Effector memory CD4-positive, alpha-beta T cell (primary cell): ENCODE measurements around the gene RALGAPA2.

ENCODE experiments used
- DNase-seq, 3 donors: peaks; one replicate each; pipeline ENCODE4 v3.0.0-alpha.2; 2020
- H3K27ac ChIP-seq: 2 replicates; pipeline ENCODE4 v1.7.0; 2013; ENCODE audit warnings: mild to moderate bottlenecking, low read length, moderate library complexity; ENCODE audit not compliant: insufficient read depth, poor library complexity, severe bottlenecking
- H3K27me3 ChIP-seq: replicated peaks from 2 replicates; pipeline ENCODE4 v1.7.0; 2013; ENCODE audit warnings: mild to moderate bottlenecking, low read length; ENCODE audit not compliant: insufficient read depth, control insufficient read depth, poor library complexity, severe bottlenecking
- H3K36me3 ChIP-seq: 2 replicates; pipeline ENCODE4 v1.7.0; 2013; ENCODE audit warnings: mild to moderate bottlenecking, low read length, moderate library complexity; ENCODE audit not compliant: control insufficient read depth, insufficient read depth
- H3K4me1 ChIP-seq: 2 replicates; pipeline ENCODE4 v1.7.0; 2013; ENCODE audit warnings: low read length, mild to moderate bottlenecking; ENCODE audit not compliant: control insufficient read depth, insufficient read depth, poor library complexity, severe bottlenecking
- H3K4me3 ChIP-seq: 2 replicates; pipeline ENCODE4 v1.7.0; 2013; ENCODE audit warnings: low read length, low read depth, mild to moderate bottlenecking; ENCODE audit not compliant: insufficient read depth, poor library complexity, severe bottlenecking
- H3K9me3 ChIP-seq: 2 replicates; pipeline ENCODE4 v1.7.0; 2013; ENCODE audit warnings: mild to moderate bottlenecking, low read length, moderate library complexity; ENCODE audit not compliant: control insufficient read depth

The RALGAPA2 gene

DNA sequence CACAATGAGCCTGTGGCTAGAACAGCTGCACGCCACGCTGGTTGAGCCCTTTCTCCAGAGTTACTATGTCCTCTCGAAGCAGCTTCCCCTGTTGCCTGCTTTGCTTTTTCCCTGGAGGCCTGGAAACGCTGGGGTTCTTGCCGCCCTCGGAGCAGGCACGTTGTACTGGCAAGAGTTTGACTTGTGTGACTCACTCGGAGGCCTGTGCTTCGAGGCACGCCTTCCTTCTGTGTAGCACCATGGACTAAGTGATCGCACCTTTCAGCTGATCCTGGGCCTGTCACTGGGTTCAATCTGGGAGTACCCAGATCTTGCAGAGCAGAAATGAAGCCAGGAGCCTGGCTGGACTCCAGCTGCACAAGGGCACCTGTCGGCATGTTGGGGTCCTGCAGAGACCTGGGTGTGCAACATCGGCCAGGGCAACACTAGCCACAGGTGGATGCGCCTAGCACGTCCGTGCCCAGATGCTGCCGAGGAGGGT, 339.3 kb downstream of the RALGAPA2 start:
- Histone ChIP-seq H3K4me1 (peaks cover 7% of the 10 kb centered on the region), H3K9me3 (no peaks in the 10 kb centered on the region), H3K4me3 (no peak overlapping the region), H3K36me3 (no peaks in the 10 kb centered on the region), H3K27me3 (peaks cover 14% of the 10 kb centered on the region), H3K27ac (no peak overlapping the region)
- no peak for DNase-seq

DNA sequence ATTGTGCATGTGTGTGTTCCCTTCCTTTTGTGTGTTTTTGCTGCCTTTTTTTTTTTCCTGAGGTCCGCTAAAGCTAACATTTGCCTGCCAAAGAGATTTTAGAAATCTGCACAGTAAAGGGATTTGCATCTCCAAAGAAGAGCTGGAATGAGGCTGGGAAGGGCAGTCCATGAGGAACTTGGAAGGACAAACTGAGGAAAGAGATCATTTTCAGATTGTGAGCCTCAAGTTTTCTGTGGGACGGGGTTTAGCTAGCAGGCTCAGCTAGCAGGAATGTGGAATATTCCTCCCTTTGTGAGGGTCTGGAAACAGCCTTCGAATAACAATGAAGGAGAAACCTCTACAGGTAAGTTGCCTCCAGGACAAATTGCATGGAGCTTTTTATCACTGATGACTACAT, 340.8 kb downstream of the RALGAPA2 start:
- peaks cover 7% of the 10 kb centered on the region for H3K4me1 ChIP-seq
- no peak overlapping the region for H3K4me3 ChIP-seq

DNA sequence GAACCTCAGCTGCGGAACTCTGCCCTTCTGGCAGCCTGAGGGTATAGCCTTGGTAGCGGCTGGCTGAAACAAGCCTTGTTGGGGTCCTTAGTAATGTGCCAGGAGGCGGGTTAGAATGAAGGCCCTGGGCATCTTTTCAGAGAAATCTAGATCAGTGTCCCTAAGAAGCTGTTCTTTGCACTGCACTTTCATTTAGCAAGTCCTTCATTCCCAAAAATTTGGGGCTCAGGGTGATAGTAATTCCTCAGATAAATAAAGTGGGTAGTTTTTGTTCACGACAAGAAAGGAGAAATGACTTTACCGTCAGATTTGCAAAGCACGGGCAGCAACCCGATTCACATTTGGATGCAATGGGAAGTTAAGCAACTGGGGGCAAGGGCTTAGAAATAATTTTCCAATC, 341.4 kb downstream of the RALGAPA2 start:
- no peak overlapping the region for H3K4me3 ChIP-seq
- DNase-seq, result no peak
- peaks cover 18% of the 10 kb centered on the region for H3K27me3 ChIP-seq
- H3K36me3 ChIP-seq, result no peaks in the 10 kb centered on the region
- peaks cover 7% of the 10 kb centered on the region for H3K4me1 ChIP-seq
- no peak overlapping the region for H3K27ac ChIP-seq
- H3K9me3 ChIP-seq, result no peaks in the 10 kb centered on the region

More for the DNA sequence above, 340.8 kb downstream of the RALGAPA2 start:
- no peak for DNase-seq
- no peak overlapping the region for H3K27ac ChIP-seq
- H3K9me3 ChIP-seq, result no peaks in the 10 kb centered on the region
- H3K36me3 ChIP-seq, result no peaks in the 10 kb centered on the region
- peaks cover 17% of the 10 kb centered on the region for H3K27me3 ChIP-seq

DNA sequence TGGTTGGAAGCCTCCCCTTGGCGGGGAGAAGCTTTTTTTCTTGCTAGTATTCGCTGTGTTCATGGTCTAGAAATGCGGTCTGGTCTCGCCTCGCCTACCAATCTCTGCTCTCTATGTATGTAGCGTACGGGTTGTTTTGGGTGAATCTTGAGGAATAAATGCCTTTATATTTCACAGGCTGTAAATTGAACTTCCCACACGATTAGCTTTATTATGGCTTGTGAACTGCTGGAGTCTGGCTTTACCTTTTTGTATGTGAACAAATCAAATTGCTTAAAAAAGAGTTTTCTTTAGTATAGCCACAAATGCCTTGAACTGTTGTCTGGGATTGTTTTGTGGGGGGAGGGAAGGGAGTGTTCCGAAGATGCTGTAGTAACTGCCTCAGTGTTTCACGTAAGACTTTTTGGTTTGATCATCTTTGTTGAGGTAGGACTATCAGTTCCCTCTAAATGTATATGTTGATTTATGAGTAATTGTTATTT, 342.3 kb downstream of the RALGAPA2 start:
- Histone ChIP-seq H3K36me3 (no peaks in the 10 kb centered on the region), H3K27ac (no peak overlapping the region), H3K4me3 (no peak overlapping the region), H3K4me1 (peaks cover 7% of the 10 kb centered on the region), H3K9me3 (no peaks in the 10 kb centered on the region), H3K27me3 (peaks cover 18% of the 10 kb centered on the region)
- DNase-seq, result no peak

DNA sequence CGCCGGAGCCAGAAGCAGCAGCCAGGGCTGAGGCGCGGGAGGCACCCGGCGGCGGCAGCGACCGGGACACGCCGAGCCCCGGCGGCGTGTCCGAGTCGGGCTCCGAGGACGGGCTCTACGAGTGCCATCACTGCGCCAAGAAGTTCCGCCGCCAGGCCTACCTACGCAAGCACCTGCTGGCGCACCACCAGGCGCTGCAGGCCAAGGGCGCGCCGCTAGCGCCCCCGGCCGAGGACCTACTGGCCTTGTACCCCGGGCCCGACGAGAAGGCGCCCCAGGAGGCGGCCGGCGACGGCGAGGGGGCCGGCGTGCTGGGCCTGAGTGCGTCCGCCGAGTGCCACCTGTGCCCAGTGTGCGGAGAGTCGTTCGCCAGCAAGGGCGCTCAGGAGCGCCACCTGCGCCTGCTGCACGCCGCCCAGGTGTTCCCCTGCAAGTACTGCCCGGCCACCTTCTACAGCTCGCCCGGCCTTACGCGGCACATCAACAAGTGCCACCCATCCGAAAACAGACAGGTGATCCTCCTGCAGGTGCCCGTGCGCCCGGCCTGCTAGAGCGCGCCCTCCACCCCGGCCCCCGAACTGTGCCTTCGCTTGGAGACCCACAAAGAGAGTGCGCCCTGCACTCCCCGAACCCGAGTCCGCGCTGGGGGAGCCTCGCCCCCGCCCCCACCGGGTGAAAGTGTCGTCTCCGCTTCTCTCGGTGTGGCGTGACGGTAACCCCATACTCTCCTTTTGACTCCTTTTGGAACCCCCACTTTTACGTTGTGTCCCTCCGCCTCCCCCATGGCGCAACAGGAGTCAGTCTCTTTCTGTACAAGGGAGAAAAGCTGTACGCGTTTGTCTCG, 343.0 kb downstream of the RALGAPA2 start:
- peaks cover 18% of the 10 kb centered on the region for H3K27me3 ChIP-seq
- DNase-seq, result no peak
- no peaks in the 10 kb centered on the region for H3K9me3 ChIP-seq
- peaks cover 7% of the 10 kb centered on the region for H3K4me1 ChIP-seq
- no peaks in the 10 kb centered on the region for H3K36me3 ChIP-seq
- H3K27ac ChIP-seq, result no peak overlapping the region
- H3K4me3 ChIP-seq, result no peak overlapping the region

DNA sequence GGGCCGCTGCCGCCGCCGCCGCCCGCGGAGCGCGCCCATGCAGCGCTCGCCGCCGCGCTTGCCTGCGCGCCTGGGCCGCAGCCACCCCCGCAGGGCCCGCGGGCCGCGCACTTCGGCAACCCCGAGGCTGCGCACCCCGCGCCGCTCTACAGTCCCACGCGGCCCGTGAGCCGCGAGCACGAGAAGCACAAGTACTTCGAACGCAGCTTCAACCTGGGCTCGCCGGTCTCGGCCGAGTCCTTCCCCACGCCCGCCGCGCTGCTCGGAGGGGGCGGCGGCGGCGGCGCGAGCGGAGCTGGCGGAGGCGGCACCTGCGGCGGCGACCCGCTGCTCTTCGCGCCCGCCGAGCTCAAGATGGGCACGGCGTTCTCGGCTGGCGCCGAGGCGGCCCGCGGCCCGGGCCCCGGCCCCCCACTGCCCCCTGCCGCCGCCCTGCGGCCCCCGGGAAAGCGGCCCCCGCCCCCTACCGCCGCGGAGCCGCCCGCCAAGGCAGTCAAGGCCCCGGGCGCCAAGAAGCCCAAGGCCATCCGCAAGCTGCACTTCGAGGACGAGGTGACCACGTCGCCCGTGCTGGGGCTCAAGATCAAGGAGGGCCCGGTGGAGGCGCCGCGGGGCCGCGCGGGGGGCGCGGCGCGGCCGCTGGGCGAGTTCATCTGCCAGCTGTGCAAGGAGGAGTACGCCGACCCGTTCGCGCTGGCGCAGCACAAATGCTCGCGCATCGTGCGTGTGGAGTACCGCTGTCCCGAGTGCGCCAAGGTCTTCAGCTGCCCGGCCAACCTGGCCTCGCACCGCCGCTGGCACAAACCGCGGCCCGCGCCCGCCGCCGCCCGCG, 343.8 kb downstream of the RALGAPA2 start:
- no peak for DNase-seq
- Histone ChIP-seq H3K27ac (no peak overlapping the region), H3K4me3 (no peak overlapping the region), H3K9me3 (no peaks in the 10 kb centered on the region), H3K27me3 (peaks cover 18% of the 10 kb centered on the region), H3K36me3 (no peaks in the 10 kb centered on the region), H3K4me1 (peaks cover 7% of the 10 kb centered on the region)

DNA sequence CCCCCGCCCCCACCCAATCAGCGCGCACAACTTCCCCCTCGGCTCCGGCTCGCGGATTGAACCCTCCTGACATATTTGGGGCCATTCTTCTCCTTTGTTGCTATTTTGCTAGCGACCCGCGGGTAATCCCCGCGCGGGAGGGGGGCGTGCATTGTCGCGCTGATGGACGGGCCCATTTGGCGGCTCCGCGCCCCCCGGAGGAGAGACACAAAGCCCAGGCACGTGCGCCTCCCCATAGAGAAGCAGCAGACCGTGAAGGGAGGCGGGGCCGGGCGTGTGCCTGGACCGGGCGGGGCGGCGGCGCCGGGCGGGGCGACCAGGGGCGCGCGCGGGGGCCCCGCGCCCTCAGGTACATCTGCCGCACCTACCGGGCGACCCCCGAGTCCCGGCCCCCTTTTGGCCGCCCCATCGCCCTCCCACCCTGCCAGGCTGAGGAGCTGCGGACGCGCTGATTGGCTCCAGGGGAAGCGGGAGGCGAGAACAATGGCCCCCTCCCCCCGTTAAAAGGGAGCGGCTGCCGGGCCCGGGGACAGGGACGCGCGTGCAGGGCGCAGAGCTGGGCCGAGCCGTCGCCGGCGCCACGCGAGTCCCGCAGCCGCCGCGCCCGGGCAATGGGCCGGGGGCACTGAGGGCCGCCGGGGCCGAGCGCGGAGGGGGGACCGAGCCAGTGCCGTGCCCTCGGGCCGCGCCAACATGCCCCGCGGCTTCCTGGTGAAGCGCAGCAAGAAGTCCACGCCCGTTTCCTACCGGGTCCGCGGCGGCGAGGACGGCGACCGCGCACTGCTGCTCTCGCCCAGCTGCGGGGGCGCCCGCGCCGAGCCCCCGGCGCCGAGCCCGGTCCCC, 344.6 kb downstream of the RALGAPA2 start, which contains the start of gene INSM1:
Gene INSM1 (plus strand): TSS at position 530 of the 843 bp plus-strand sequence. CDS start 164 bp downstream, at position 694.
- H3K4me1 ChIP-seq, result peaks cover 7% of the 10 kb centered on the region
- no peaks in the 10 kb centered on the region for H3K36me3 ChIP-seq
- H3K4me3 ChIP-seq, result no peak within 1 kb of the TSS
- no peak for DNase-seq
- peaks cover 18% of the 10 kb centered on the region for H3K27me3 ChIP-seq
- no peak within 1 kb of the TSS for H3K27ac ChIP-seq
- H3K9me3 ChIP-seq, result no peaks in the 10 kb centered on the region

DNA sequence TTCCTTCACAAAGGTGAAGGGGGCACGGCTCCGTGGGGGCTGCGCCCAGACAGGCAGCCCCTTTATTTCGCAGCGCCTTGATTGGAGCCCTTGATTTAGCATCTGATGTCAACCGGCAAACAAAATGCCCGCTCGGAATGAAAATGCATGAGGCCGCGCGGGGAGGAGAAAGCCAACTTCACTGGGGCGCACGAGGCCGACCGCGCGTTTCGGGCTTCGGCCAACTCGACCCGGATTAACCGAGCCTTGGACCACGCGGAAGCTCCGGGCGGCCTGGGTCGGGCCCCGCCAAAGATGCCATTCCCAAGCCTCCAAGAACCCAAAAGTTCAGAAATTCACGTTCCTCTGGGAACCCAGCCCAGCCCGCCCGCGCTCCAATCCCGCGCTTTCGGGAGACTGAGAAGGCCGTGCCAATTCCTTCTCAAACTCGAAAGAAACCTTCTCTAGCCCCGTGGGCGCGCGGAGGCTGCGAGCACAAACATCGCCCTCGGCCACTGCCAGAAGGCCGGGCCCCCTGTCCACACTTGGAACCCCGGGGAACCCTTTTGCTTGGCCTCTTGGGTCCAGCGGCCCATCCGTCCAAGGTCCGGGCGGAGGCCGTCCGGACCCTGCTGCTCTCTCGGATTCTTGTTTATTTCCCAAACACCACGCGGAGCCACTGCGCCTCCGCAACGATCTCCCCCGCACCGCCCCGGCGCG, 345.4 kb downstream of the RALGAPA2 start:
- Histone ChIP-seq H3K4me3 (no peak overlapping the region), H3K4me1 (peaks cover 7% of the 10 kb centered on the region), H3K27ac (no peak overlapping the region), H3K9me3 (no peaks in the 10 kb centered on the region), H3K36me3 (no peaks in the 10 kb centered on the region), H3K27me3 (peaks cover 16% of the 10 kb centered on the region)
- no peak for DNase-seq

DNA sequence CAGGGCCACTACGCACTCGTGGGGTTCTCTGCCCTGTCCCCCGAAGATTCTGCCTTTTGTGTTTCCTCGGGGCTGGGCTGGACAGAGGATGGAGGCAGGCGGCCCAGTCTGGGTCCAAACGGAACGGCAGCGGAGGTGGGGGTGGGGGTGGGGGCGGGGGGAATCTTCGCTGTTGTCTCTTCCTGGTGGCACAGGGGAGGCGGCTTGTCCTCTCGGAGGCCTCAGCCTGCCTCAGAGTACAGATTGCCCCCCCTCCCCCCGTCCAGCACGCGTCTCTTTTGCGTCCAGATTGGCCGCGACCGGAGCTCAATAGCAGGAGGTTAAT, 345.9 kb downstream of the RALGAPA2 start:
- Histone ChIP-seq H3K27ac (no peak overlapping the region), H3K4me3 (no peak overlapping the region), H3K4me1 (peaks cover 7% of the 10 kb centered on the region), H3K36me3 (no peaks in the 10 kb centered on the region), H3K27me3 (peaks cover 14% of the 10 kb centered on the region), H3K9me3 (no peaks in the 10 kb centered on the region)
- DNase-seq, result no peak
